Measurements from ENCODE around the gene FASTKD3. TPM values are rescaled to one million over a fixed set of nuclear protein-coding genes. Genes with fewer than 3 reads are reported as not detected.

Gene FASTKD3
- total RNA-seq, 1 donor from 2014 or later = 16.0 TPM

GRCh38 chr5:7852988-7853387 is 15.8 kb downstream of the FASTKD3 start:
- intact Hi-C loops (cut with micrococcal nuclease) = no loop called here
- DNase-seq (no peak), ATAC-seq (ENCODE audit: low read depth) (no peak)
- H3K36me3 Mint-ChIP-seq (ENCODE audit: low read depth) = peaks cover 4% of the 10 kb centered on the region
- peaks cover 18% of the 10 kb centered on the region for H3K27me3 Mint-ChIP-seq
- TF ChIP-seq CTCF (IDR thresholded peaks at IDR 0.05) = no peak
- ChIA-PET POLR2A (interaction anchor here (1.0 kb wide), 1 partner anchor 16 kb away, joined by 6 read pairs; the partner anchor contains the start of genes FASTKD3 and MTRR), CTCF (no interaction called here)
- H3K27ac Mint-ChIP-seq = no peak overlapping the region
- H3K9me3 Mint-ChIP-seq = peaks cover 3% of the 10 kb centered on the region
- H3K4me3 Mint-ChIP-seq = no peak overlapping the region
- H3K4me1 Mint-ChIP-seq = peaks cover 18% of the 10 kb centered on the region

GRCh38 chr5:7852542-7852941 is 16.3 kb downstream of the FASTKD3 start:
- Mint-ChIP-seq H3K4me3 (peak overlapping the region; percentile 86), H3K4me1 (peaks cover 18% of the 10 kb centered on the region), H3K27ac (no peak overlapping the region), H3K27me3 (peaks cover 18% of the 10 kb centered on the region), H3K9me3 (peaks cover 3% of the 10 kb centered on the region), H3K36me3 (ENCODE audit: low read depth) (no peaks in the 10 kb centered on the region)
- no peak for ATAC-seq (ENCODE audit: low read depth)
- CTCF ChIA-PET = no interaction called here
- intact Hi-C loops (cut with micrococcal nuclease) = no loop called here
- DNase-seq = no peak
- POLR2A ChIA-PET = interaction anchor here (1.0 kb wide), 1 partner anchor 17 kb away, joined by 6 read pairs; the partner anchor contains the start of genes FASTKD3 and MTRR
- no peak for TF ChIP-seq CTCF (IDR thresholded peaks at IDR 0.05)

- intact Hi-C loops (cut with micrococcal nuclease) = no loop called here
- Mint-ChIP-seq H3K36me3 (ENCODE audit: low read depth) (no peaks in the 10 kb centered on the region), H3K4me1 (peaks cover 18% of the 10 kb centered on the region), H3K4me3 (peak overlapping the region; percentile 86), H3K27ac (no peak overlapping the region), H3K9me3 (peaks cover 3% of the 10 kb centered on the region), H3K27me3 (peaks cover 18% of the 10 kb centered on the region)
- POLR2A ChIA-PET = interaction anchor here (2.1 kb wide), 1 partner anchor 18 kb away, joined by 12 read pairs; the partner anchor contains the start of genes FASTKD3 and MTRR
- CTCF ChIA-PET = no interaction called here
- no peak for DNase-seq
- TF ChIP-seq CTCF (IDR thresholded peaks at IDR 0.05) = no peak
- ATAC-seq (ENCODE audit: low read depth) = no peak
These were observed 17.1 kb downstream of the FASTKD3 start for GRCh38 chr5:7851617-7852289.

- intact Hi-C loops (cut with micrococcal nuclease) = no loop called here
- Mint-ChIP-seq H3K36me3 (ENCODE audit: low read depth) (no peaks in the 10 kb centered on the region), H3K27me3 (peaks cover 18% of the 10 kb centered on the region), H3K4me1 (peaks cover 18% of the 10 kb centered on the region), H3K4me3 (peak overlapping the region; percentile 86), H3K9me3 (peaks cover 3% of the 10 kb centered on the region), H3K27ac (no peak overlapping the region)
- no peak for ATAC-seq (ENCODE audit: low read depth)
- DNase-seq = no peak
- no peak for TF ChIP-seq CTCF (IDR thresholded peaks at IDR 0.05)
- ChIA-PET POLR2A (interaction anchor here (0.6 to 2.1 kb wide), 2 partner anchors 10 to 18 kb away, joined by 3 to 12 read pairs; partner anchors contain the start of genes FASTKD3 and MTRR), CTCF (no interaction called here)
These were observed 17.6 kb downstream of the FASTKD3 start for GRCh38 chr5:7851240-7851592.

GRCh38 chr5:7850395-7851239 is 18.2 kb downstream of the FASTKD3 start, which contains the start of gene CFAP90:
Gene CFAP90, minus strand, starts transcription at chr5:7851133. Its CDS starts 112 bp downstream, at chr5:7851021.
- peaks cover 3% of the 10 kb centered on the region for H3K9me3 Mint-ChIP-seq
- H3K27me3 Mint-ChIP-seq = peaks cover 18% of the 10 kb centered on the region
- DNase-seq (peak; percentile 39), ATAC-seq (ENCODE audit: low read depth) (peak; percentile 86)
- no peak for TF ChIP-seq CTCF (IDR thresholded peaks at IDR 0.05)
- H3K36me3 Mint-ChIP-seq (ENCODE audit: low read depth) = no peaks in the 10 kb centered on the region
- POLR2A ChIA-PET = interaction anchor here (0.6 to 2.1 kb wide), 2 partner anchors 10 to 19 kb away, joined by 3 to 12 read pairs; partner anchors contain the start of genes FASTKD3 and MTRR
- H3K4me3 Mint-ChIP-seq = peak within 1 kb of the TSS; percentile 86
- CTCF ChIA-PET = no interaction called here
- H3K4me1 Mint-ChIP-seq = peaks cover 19% of the 10 kb centered on the region
- intact Hi-C loops (cut with micrococcal nuclease) = loop anchor here (1.0 kb wide), 1 partner anchor 19 kb away; the partner anchor contains the start of genes FASTKD3 and MTRR
- no peak within 1 kb of the TSS for H3K27ac Mint-ChIP-seq
